Peyer's patch (tissue), 4 donors: ENCODE results near the gene RELN.

Source experiments
- POLR2A ChIP-seq, 2 donors: fragments of 450-650 bp; IDR thresholded peaks; one replicate each; pipeline ENCODE4 v1.5.1; 2017; ENCODE audit warnings: antibody characterized with exemption in 2 of 2, mild to moderate bottlenecking in 2 of 2, moderate library complexity in 2 of 2
- TF ChIP-seq, protein P1 (sequence below), 6 experiments: fragments of 450-650 bp in 4 of 6; fragments of 200-600 bp in 2 of 6; sonication (generic) in 1 of 6; IDR thresholded peaks; one replicate each; pipeline ENCODE4 v1.5.1; 2017 to 2019; ENCODE audit warnings: antibody characterized with exemption in 6 of 6, mild to moderate bottlenecking in 3 of 6, moderate library complexity in 1 of 6

DNA sequence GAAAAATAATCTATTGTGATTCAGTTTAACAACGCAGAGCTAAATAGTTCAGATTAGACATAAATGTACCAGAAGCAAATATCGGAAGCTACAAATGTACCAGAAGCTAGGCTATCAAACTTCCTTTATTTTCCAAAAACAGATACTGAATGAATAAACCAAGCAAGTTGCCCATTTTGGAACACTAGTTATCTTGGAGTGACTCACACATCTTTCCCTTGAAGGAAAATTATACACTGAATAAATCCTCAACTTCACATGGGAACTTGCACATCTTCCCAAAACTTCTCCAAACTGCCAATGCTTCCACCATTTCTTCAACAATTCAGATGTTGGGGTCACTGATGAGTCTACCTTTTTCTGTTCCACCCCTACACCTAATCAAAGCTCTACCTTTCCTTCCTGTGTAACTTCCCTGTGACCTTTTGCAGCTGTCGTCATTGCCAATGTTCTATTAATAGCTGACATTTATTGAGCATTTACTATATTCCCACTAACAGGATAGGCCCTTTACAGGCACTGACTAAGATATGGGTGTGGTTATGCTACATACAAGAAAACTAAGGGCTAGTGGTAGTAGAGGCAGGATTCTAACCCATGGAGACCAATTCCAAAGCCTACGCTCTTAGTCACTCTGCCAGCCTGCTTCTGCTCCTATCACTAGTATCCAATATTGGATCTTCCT lies 22.7 kb downstream of the RELN start:
- TF ChIP-seq, protein P1, sequence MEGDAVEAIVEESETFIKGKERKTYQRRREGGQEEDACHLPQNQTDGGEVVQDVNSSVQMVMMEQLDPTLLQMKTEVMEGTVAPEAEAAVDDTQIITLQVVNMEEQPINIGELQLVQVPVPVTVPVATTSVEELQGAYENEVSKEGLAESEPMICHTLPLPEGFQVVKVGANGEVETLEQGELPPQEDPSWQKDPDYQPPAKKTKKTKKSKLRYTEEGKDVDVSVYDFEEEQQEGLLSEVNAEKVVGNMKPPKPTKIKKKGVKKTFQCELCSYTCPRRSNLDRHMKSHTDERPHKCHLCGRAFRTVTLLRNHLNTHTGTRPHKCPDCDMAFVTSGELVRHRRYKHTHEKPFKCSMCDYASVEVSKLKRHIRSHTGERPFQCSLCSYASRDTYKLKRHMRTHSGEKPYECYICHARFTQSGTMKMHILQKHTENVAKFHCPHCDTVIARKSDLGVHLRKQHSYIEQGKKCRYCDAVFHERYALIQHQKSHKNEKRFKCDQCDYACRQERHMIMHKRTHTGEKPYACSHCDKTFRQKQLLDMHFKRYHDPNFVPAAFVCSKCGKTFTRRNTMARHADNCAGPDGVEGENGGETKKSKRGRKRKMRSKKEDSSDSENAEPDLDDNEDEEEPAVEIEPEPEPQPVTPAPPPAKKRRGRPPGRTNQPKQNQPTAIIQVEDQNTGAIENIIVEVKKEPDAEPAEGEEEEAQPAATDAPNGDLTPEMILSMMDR (IDR thresholded peaks at IDR 0.05) = no peak
- no peak for TF ChIP-seq POLR2A (IDR thresholded peaks at IDR 0.05)
